ENCODE results near the gene GPX4.

- TF ChIP-seq, protein P1, sequence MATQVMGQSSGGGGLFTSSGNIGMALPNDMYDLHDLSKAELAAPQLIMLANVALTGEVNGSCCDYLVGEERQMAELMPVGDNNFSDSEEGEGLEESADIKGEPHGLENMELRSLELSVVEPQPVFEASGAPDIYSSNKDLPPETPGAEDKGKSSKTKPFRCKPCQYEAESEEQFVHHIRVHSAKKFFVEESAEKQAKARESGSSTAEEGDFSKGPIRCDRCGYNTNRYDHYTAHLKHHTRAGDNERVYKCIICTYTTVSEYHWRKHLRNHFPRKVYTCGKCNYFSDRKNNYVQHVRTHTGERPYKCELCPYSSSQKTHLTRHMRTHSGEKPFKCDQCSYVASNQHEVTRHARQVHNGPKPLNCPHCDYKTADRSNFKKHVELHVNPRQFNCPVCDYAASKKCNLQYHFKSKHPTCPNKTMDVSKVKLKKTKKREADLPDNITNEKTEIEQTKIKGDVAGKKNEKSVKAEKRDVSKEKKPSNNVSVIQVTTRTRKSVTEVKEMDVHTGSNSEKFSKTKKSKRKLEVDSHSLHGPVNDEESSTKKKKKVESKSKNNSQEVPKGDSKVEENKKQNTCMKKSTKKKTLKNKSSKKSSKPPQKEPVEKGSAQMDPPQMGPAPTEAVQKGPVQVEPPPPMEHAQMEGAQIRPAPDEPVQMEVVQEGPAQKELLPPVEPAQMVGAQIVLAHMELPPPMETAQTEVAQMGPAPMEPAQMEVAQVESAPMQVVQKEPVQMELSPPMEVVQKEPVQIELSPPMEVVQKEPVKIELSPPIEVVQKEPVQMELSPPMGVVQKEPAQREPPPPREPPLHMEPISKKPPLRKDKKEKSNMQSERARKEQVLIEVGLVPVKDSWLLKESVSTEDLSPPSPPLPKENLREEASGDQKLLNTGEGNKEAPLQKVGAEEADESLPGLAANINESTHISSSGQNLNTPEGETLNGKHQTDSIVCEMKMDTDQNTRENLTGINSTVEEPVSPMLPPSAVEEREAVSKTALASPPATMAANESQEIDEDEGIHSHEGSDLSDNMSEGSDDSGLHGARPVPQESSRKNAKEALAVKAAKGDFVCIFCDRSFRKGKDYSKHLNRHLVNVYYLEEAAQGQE (IDR thresholded peaks at IDR 0.05; ENCODE audit: insufficient read depth in 1 of 2, low read depth in 2 of 2, low read length in 1 of 2) = no peak
- TF ChIP-seq POLR2AphosphoS5 (IDR thresholded peaks at IDR 0.05; ENCODE audit: low read depth, low read length) (no peak), CTCF (IDR thresholded peaks at IDR 0.05) (no peak), SIN3A (IDR thresholded peaks at IDR 0.05; ENCODE audit: borderline replicate concordance, insufficient read depth, low read depth, low read length) (no peak)
Measured at GRCh38 chr19:1063030-1063908, 40.5 kb upstream of the GPX4 start.

Data from Panc1 (cell line).